HepG2 (cell line): ENCODE results near the gene AQP5. TPM values are rescaled to one million over a fixed set of nuclear protein-coding genes. Genes with fewer than 3 reads are reported as not detected.

ENCODE experiments used
- AGO1 ChIP-seq: fragments of 200-400 bp; formaldehyde crosslinking; IDR thresholded peaks from 2 replicates; pipeline ENCODE4 v1.6.1; 2017; ENCODE audit warnings: mild to moderate bottlenecking, low read depth, low read length, moderate library complexity; ENCODE audit not compliant: poor library complexity, severe bottlenecking
- ATF7-NPFF ChIP-seq: sonication (generic); formaldehyde crosslinking; IDR thresholded peaks from 2 replicates; pipeline ENCODE4 v1.8.1; 2023; ENCODE audit warnings: mild to moderate bottlenecking, low read depth, missing genetic modification reagents, moderate library complexity
- DMAP1 ChIP-seq: IDR thresholded peaks from 2 replicates; pipeline ENCODE4 v1.6.1; 2016
- FOXO1 ChIP-seq: sonication (generic); formaldehyde crosslinking; IDR thresholded peaks from 2 replicates; pipeline ENCODE4 v1.4.0; 2020; ENCODE audit warnings: missing genetic modification reagents
- HNRNPK ChIP-seq: fragments of 200-400 bp; formaldehyde crosslinking; IDR thresholded peaks from 2 replicates; pipeline ENCODE4 v1.6.1; 2018; ENCODE audit warnings: low read length, low read depth, moderate library complexity, mild to moderate bottlenecking; ENCODE audit not compliant: poor library complexity, severe bottlenecking
- NKX3-1 ChIP-seq: sonication (generic); formaldehyde crosslinking; IDR thresholded peaks from 2 replicates; pipeline ENCODE4 v1.5.0; 2020; ENCODE audit warnings: missing genetic modification reagents
- SALL2 ChIP-seq: sonication (generic); formaldehyde crosslinking; IDR thresholded peaks from 2 replicates; pipeline ENCODE4 v1.8.1; 2023; ENCODE audit warnings: mild to moderate bottlenecking, missing genetic modification reagents, inconsistent platforms
- SSRP1 ChIP-seq: IDR thresholded peaks from 2 replicates; pipeline ENCODE4 v1.6.1; 2016; ENCODE audit warnings: control low read depth
- TOPORS ChIP-seq: sonication (generic); formaldehyde crosslinking; IDR thresholded peaks from 2 replicates; pipeline ENCODE4 v1.8.0; 2023; ENCODE audit warnings: mild to moderate bottlenecking, missing genetic modification reagents
- XBP1 ChIP-seq: sonication (generic); formaldehyde crosslinking; IDR thresholded peaks from 2 replicates; pipeline ENCODE4 v1.5.0; 2020; ENCODE audit warnings: missing genetic modification reagents
- ZFP82 ChIP-seq: sonication (generic); formaldehyde crosslinking; IDR thresholded peaks from 2 replicates; pipeline ENCODE4 v1.5.1; 2020; ENCODE audit warnings: mild to moderate bottlenecking, missing genetic modification reagents, borderline replicate concordance
- ZNF235 ChIP-seq: sonication (generic); formaldehyde crosslinking; IDR thresholded peaks from 2 replicates; pipeline ENCODE4 v1.8.1; 2023; ENCODE audit warnings: mild to moderate bottlenecking, missing genetic modification reagents, borderline replicate concordance
- ZNF264 ChIP-seq: sonication (generic); formaldehyde crosslinking; IDR thresholded peaks from 2 replicates; pipeline ENCODE4 v1.4.0; 2020; ENCODE audit warnings: missing genetic modification reagents
- ZNF33A ChIP-seq: sonication (generic); formaldehyde crosslinking; IDR thresholded peaks from 2 replicates; pipeline ENCODE4 v1.5.1; 2020; ENCODE audit warnings: missing genetic modification reagents, mild to moderate bottlenecking, moderate library complexity, borderline replicate concordance
- ZNF530 ChIP-seq: sonication (generic); formaldehyde crosslinking; IDR thresholded peaks from 2 replicates; pipeline ENCODE4 v1.5.0; 2020; ENCODE audit warnings: low read depth, mild to moderate bottlenecking, missing genetic modification reagents
- ZNF564 ChIP-seq: sonication (generic); formaldehyde crosslinking; IDR thresholded peaks from 2 replicates; pipeline ENCODE4 v1.8.1; 2023; ENCODE audit warnings: mild to moderate bottlenecking, missing genetic modification reagents
- ZNF629 ChIP-seq: sonication (generic); formaldehyde crosslinking; conservative IDR thresholded peaks from 2 replicates; pipeline ENCODE4 v1.5.0; 2020; ENCODE audit warnings: missing genetic modification reagents
- ZNF772 ChIP-seq: sonication (generic); formaldehyde crosslinking; IDR thresholded peaks from 2 replicates; pipeline ENCODE4 v1.5.0; 2020; ENCODE audit warnings: mild to moderate bottlenecking, missing genetic modification reagents
- ZNF878 ChIP-seq: sonication (generic); formaldehyde crosslinking; IDR thresholded peaks from 2 replicates; pipeline ENCODE4 v1.8.1; 2023; ENCODE audit warnings: mild to moderate bottlenecking, missing genetic modification reagents, moderate library complexity
- ZSCAN30 ChIP-seq: sonication (generic); formaldehyde crosslinking; IDR thresholded peaks from 2 replicates; pipeline ENCODE4 v1.5.0; 2020; ENCODE audit warnings: mild to moderate bottlenecking, missing genetic modification reagents
- polyA plus RNA-seq, 8 experiments: library from polyadenylated mRNA; depleted of rRNA in 3 of 8; stranded (reverse) in 7 of 8; unstranded in 1 of 8; fragments of >200 nt; fragmentation: Illumina TruSeq in 4 of 8; extraction: Trizol in 4 of 8; gene quantifications; 2 replicates each; pipeline versions ENCODE4 v1.2.1 to v1.2.3, GENCODE V29; 2011 to 2016; ENCODE audit warnings: low read depth in 4 of 8, missing spikeins in 1 of 8, mixed read lengths in 1 of 8; ENCODE audit not compliant: insufficient read depth in 1 of 8
- total RNA-seq, 5 experiments: library from RNA; depleted of rRNA; stranded (reverse); fragments of >200 nt; fragmentation: Illumina TruSeq; extraction: Trizol; gene quantifications; 2 replicates each; pipeline ENCODE4 v1.2.3, GENCODE V29; 2016; ENCODE audit warnings: low read depth in 1 of 5
- TF ChIP-seq, protein P1 (sequence below): sonication (generic); formaldehyde crosslinking; IDR thresholded peaks from 2 replicates; pipeline ENCODE4 v1.9.0; 2021; ENCODE audit warnings: missing genetic modification reagents, borderline replicate concordance
- TF ChIP-seq, protein P2 (sequence below): sonication (generic); formaldehyde crosslinking; IDR thresholded peaks from 2 replicates; pipeline ENCODE4 v1.5.0; 2020; ENCODE audit warnings: missing genetic modification reagents
- TF ChIP-seq, protein P3 (sequence below): sonication (generic); formaldehyde crosslinking; IDR thresholded peaks from 2 replicates; pipeline ENCODE4 v1.8.0; 2022; ENCODE audit warnings: missing genetic modification reagents, mild to moderate bottlenecking, moderate library complexity, borderline replicate concordance
- TF ChIP-seq, protein P4 (sequence below): sonication (generic); formaldehyde crosslinking; IDR thresholded peaks from 2 replicates; pipeline ENCODE4 v1.5.0; 2020; ENCODE audit warnings: mild to moderate bottlenecking, missing genetic modification reagents, borderline replicate concordance

Gene AQP5
- total and polyA plus RNA-seq, 2 of the 13 experiments (the other 11 are each of a cell fraction or from before 2014, with no cell fraction given) = not detected

DNA sequence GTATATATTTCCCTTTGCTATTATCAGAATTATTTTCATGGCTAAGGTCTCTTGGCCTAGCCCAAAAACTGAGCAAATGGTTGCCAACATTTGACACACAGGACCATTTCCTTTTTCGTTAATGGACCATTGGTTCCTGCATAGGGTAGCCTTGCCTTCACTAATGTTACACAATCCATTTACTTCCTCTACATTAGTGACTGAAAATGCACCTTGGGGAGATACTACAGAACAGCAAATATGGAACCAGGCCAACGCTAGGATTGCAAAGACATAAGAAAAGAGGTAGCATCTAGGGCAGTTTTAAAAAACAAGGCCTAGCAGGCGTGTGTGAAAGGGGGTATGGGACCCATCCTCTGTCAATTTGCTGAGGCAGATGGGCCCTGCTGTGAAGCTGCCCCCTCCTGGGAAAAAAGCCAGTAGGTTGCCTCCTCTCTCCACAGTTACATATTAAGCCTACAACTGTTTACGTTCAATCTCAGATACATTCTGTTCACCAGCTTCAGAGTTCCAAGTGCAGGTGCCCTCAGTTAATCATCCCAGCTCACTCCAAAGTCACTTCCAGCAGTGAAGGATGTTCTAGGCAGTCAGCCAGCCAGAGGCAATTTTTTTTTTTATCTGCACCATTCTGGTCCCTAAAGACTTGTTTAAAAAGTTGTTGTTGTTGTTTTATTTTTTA lies 26.1 kb downstream of the AQP5 start (continued):
- TF ChIP-seq, protein P1, sequence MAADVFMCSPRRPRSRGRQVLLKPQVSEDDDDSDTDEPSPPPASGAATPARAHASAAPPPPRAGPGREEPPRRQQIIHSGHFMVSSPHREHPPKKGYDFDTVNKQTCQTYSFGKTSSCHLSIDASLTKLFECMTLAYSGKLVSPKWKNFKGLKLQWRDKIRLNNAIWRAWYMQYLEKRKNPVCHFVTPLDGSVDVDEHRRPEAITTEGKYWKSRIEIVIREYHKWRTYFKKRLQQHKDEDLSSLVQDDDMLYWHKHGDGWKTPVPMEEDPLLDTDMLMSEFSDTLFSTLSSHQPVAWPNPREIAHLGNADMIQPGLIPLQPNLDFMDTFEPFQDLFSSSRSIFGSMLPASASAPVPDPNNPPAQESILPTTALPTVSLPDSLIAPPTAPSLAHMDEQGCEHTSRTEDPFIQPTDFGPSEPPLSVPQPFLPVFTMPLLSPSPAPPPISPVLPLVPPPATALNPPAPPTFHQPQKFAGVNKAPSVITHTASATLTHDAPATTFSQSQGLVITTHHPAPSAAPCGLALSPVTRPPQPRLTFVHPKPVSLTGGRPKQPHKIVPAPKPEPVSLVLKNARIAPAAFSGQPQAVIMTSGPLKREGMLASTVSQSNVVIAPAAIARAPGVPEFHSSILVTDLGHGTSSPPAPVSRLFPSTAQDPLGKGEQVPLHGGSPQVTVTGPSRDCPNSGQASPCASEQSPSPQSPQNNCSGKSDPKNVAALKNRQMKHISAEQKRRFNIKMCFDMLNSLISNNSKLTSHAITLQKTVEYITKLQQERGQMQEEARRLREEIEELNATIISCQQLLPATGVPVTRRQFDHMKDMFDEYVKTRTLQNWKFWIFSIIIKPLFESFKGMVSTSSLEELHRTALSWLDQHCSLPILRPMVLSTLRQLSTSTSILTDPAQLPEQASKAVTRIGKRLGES (CRISPR knock-in tag) = no peak
- TF ChIP-seq, protein P2, sequence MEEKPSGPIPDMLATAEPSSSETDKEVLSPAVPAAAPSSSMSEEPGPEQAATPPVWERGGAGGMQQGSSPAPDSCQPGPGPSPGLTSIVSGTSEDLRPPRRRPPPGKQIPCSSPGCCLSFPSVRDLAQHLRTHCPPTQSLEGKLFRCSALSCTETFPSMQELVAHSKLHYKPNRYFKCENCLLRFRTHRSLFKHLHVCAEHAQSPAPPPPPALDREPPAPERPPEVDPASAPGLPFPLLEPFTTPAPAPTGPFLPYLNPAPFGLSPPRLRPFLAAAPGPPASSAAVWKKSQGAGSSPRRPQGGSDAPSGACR (CRISPR knock-in tag) = no peak
- TF ChIP-seq AGO1 (no peak), FOXO1 (CRISPR knock-in tag) (peak; percentile 25; the same call in 1 of the 2 replicates), ZNF772 (CRISPR knock-in tag) (no peak), TOPORS (CRISPR knock-in tag) (0 out of 2 replicates have a peak, but pooled peaks have one; percentile 44), ZNF33A (no peak), ZNF564 (CRISPR knock-in tag) (no peak), SSRP1 (CRISPR knock-in tag) (no peak), SALL2 (CRISPR knock-in tag) (no peak), ZSCAN30 (CRISPR knock-in tag) (no peak), ZNF264 (CRISPR knock-in tag) (no peak), ZNF235 (CRISPR knock-in tag) (no peak), ZNF878 (no peak), DMAP1 (CRISPR knock-in tag) (no peak), ATF7-NPFF (CRISPR knock-in tag) (no peak), NKX3-1 (CRISPR knock-in tag) (no peak), ZNF530 (CRISPR knock-in tag) (no peak), HNRNPK (no peak), ZFP82 (CRISPR knock-in tag) (no peak), ZNF629 (CRISPR knock-in tag) (no peak), XBP1 (CRISPR knock-in tag) (no peak)
- TF ChIP-seq, protein P3, sequence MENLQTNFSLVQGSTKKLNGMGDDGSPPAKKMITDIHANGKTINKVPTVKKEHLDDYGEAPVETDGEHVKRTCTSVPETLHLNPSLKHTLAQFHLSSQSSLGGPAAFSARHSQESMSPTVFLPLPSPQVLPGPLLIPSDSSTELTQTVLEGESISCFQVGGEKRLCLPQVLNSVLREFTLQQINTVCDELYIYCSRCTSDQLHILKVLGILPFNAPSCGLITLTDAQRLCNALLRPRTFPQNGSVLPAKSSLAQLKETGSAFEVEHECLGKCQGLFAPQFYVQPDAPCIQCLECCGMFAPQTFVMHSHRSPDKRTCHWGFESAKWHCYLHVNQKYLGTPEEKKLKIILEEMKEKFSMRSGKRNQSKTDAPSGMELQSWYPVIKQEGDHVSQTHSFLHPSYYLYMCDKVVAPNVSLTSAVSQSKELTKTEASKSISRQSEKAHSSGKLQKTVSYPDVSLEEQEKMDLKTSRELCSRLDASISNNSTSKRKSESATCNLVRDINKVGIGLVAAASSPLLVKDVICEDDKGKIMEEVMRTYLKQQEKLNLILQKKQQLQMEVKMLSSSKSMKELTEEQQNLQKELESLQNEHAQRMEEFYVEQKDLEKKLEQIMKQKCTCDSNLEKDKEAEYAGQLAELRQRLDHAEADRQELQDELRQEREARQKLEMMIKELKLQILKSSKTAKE (CRISPR knock-in tag) = no peak
- TF ChIP-seq, protein P4, sequence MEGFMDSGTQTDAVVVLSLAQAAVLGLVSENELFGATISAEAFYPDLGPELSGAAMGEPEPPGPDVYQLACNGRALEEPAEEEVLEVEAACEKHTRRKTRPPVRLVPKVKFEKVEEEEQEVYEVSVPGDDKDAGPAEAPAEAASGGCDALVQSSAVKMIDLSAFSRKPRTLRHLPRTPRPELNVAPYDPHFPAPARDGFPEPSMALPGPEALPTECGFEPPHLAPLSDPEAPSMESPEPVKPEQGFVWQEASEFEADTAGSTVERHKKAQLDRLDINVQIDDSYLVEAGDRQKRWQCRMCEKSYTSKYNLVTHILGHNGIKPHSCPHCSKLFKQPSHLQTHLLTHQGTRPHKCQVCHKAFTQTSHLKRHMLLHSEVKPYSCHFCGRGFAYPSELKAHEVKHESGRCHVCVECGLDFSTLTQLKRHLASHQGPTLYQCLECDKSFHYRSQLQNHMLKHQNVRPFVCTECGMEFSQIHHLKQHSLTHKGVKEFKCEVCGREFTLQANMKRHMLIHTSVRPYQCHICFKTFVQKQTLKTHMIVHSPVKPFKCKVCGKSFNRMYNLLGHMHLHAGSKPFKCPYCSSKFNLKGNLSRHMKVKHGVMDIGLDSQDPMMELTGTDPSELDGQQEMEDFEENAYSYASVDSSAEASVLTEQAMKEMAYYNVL = no peak
